GM12872 (cell line): ENCODE results near the gene UBE2H.

ENCODE experiments used
- CTCF ChIP-seq: IDR thresholded peaks from 3 replicates; pipeline ENCODE4 v1.5.1; 2011; ENCODE audit warnings: low read depth, mild to moderate bottlenecking, low read length, moderate library complexity; ENCODE audit not compliant: insufficient read depth

Gene UBE2H

GRCh38 chr7:129848436-129848835 is 104.3 kb downstream of the UBE2H start:
- TF ChIP-seq CTCF, result no peak

GRCh38 chr7:129845972-129846327 is 106.8 kb downstream of the UBE2H start:
- no peak for TF ChIP-seq CTCF

GRCh38 chr7:129845178-129845971 is 107.4 kb downstream of the UBE2H start:
- TF ChIP-seq CTCF, result no peak

GRCh38 chr7:129843978-129844840 is 108.6 kb downstream of the UBE2H start:
- TF ChIP-seq CTCF, result no peak

GRCh38 chr7:129843365-129843898 is 109.3 kb downstream of the UBE2H start:
- TF ChIP-seq CTCF, result no peak

GRCh38 chr7:129841465-129841864 is 111.3 kb downstream of the UBE2H start:
- TF ChIP-seq CTCF, result no peak

- TF ChIP-seq CTCF, result no peak
Observed at GRCh38 chr7:129840757-129841156, 112.0 kb downstream of the UBE2H start.
